Measurements from ENCODE around the gene AIP. TPM values are rescaled to one million over a fixed set of nuclear protein-coding genes. Genes with fewer than 3 reads are reported as not detected.

AIP gene
- total RNA-seq, 1 experiment from 2014 or later = 171 TPM

GRCh38 chr11:67534070-67534679, 51.3 kb downstream of the AIP start:
- H3K4me1 ChIP-seq (ENCODE audit: insufficient read depth, low read length) = no peaks in the 10 kb centered on the region
- no peak overlapping the region for H3K4me2 ChIP-seq (ENCODE audit: low read length)
- no peak overlapping the region for H3K9ac ChIP-seq (ENCODE audit: low read length)
- H3K27me3 ChIP-seq (ENCODE audit: low read length) = no peaks in the 10 kb centered on the region
- POLR2A ChIA-PET (ENCODE audit: unreplicated experiment) = no interaction called here
- no peaks in the 10 kb centered on the region for H3F3A ChIP-seq (ENCODE audit: low read length, unreplicated experiment)
- H4K20me1 ChIP-seq (ENCODE audit: low read length) = no peaks in the 10 kb centered on the region
- H3K79me2 ChIP-seq (ENCODE audit: low read length) = no peaks in the 10 kb centered on the region
- H3K4me3 ChIP-seq (ENCODE audit: low read length) = no peak overlapping the region
- ATAC-seq = no peak
- no peaks in the 10 kb centered on the region; the same call in 1 of the 2 replicates for H3K36me3 ChIP-seq (ENCODE audit: low read depth, low read length)
- peaks cover 27% of the 10 kb centered on the region for H3K9me3 ChIP-seq (ENCODE audit: low read length)
- no peak overlapping the region for H2AFZ ChIP-seq (ENCODE audit: low read length)
- intact Hi-C loops (cut with micrococcal nuclease) = no loop called here
- TF ChIP-seq EZH2phosphoT487 (IDR thresholded peaks at IDR 0.05; ENCODE audit: borderline replicate concordance, low read length) (no peak), EZH2 (IDR thresholded peaks at IDR 0.05; ENCODE audit: low read length, unreplicated experiment) (no peak), CTCF (conservative IDR thresholded peaks at IDR 0.05; ENCODE audit: low read depth, low read length) (no peak)
- CTCF ChIA-PET = no interaction called here
- H3K9me2 ChIP-seq (replicated peaks; ENCODE audit: low read length) = no peaks in the 10 kb centered on the region
- peak; percentile 52 for DNase-seq
- no peak overlapping the region for H3K27ac ChIP-seq (ENCODE audit: low read length)
- BruUV-seq (replicated peaks) = no TSS peak

DNA sequence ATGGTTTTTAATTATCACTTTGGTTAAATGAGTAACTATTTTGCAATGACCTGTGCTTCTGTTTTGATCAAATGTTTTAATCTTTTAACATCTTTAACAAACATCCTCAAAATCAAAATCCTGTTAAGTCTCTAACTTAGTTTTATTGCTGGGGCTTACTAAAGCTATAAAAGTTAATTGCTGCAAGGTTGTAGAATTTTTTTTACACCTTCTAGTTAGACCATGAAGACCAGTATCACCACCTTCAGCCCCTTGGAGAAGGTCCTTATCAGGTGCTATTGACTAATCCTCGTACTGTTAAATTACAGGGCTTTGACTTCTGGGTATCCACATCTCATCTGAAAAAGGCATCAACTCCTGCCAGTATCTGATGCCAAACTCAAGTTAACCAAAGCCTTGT, 52.7 kb downstream of the AIP start:
- ChIA-PET CTCF (no interaction called here), POLR2A (ENCODE audit: unreplicated experiment) (no interaction called here)
- H3K9ac ChIP-seq (ENCODE audit: low read length) = no peak overlapping the region
- H3K9me3 ChIP-seq (ENCODE audit: low read length) = peaks cover 27% of the 10 kb centered on the region
- TF ChIP-seq CTCF (conservative IDR thresholded peaks at IDR 0.05; ENCODE audit: low read depth, low read length) = no peak
- TF ChIP-seq EZH2phosphoT487 (IDR thresholded peaks at IDR 0.05; ENCODE audit: borderline replicate concordance, low read length) = no peak
- no peak for TF ChIP-seq EZH2 (IDR thresholded peaks at IDR 0.05; ENCODE audit: low read length, unreplicated experiment)
- H3K9me2 ChIP-seq (replicated peaks; ENCODE audit: low read length) = no peaks in the 10 kb centered on the region
- ATAC-seq (no peak), DNase-seq (no peak)
- H3F3A ChIP-seq (ENCODE audit: low read length, unreplicated experiment) = no peaks in the 10 kb centered on the region
- H3K4me3 ChIP-seq (ENCODE audit: low read length) = no peak overlapping the region
- no peaks in the 10 kb centered on the region; the same call in 1 of the 2 replicates for H3K36me3 ChIP-seq (ENCODE audit: low read depth, low read length)
- no peaks in the 10 kb centered on the region for H3K4me1 ChIP-seq (ENCODE audit: insufficient read depth, low read length)
- intact Hi-C loops (cut with micrococcal nuclease) = no loop called here
- BruUV-seq (replicated peaks) = no TSS peak
- H4K20me1 ChIP-seq (ENCODE audit: low read length) = no peaks in the 10 kb centered on the region
- no peak overlapping the region for H3K27ac ChIP-seq (ENCODE audit: low read length)
- H2AFZ ChIP-seq (ENCODE audit: low read length) = no peak overlapping the region
- no peaks in the 10 kb centered on the region for H3K79me2 ChIP-seq (ENCODE audit: low read length)
- no peaks in the 10 kb centered on the region for H3K27me3 ChIP-seq (ENCODE audit: low read length)
- no peak overlapping the region for H3K4me2 ChIP-seq (ENCODE audit: low read length)

GRCh38 chr11:67538306-67538705, 55.5 kb downstream of the AIP start:
- Histone ChIP-seq H4K20me1 (ENCODE audit: low read length) (no peaks in the 10 kb centered on the region), H3K4me1 (ENCODE audit: insufficient read depth, low read length) (no peaks in the 10 kb centered on the region), H3K4me3 (ENCODE audit: low read length) (no peak overlapping the region), H3F3A (ENCODE audit: low read length, unreplicated experiment) (no peaks in the 10 kb centered on the region), H3K9me2 (replicated peaks; ENCODE audit: low read length) (no peaks in the 10 kb centered on the region), H3K4me2 (ENCODE audit: low read length) (no peak overlapping the region), H3K9ac (ENCODE audit: low read length) (no peak overlapping the region), H3K27me3 (ENCODE audit: low read length) (no peaks in the 10 kb centered on the region), H3K36me3 (ENCODE audit: low read depth, low read length) (no peaks in the 10 kb centered on the region; the same call in 1 of the 2 replicates), H3K9me3 (ENCODE audit: low read length) (peaks cover 22% of the 10 kb centered on the region), H3K27ac (ENCODE audit: low read length) (no peak overlapping the region), H2AFZ (ENCODE audit: low read length) (no peak overlapping the region), H3K79me2 (ENCODE audit: low read length) (no peaks in the 10 kb centered on the region)
- ChIA-PET CTCF (no interaction called here), POLR2A (ENCODE audit: unreplicated experiment) (no interaction called here)
- intact Hi-C loops (cut with micrococcal nuclease) = no loop called here
- no TSS peak for BruUV-seq (replicated peaks)
- TF ChIP-seq EZH2 (IDR thresholded peaks at IDR 0.05; ENCODE audit: low read length, unreplicated experiment) (no peak), EZH2phosphoT487 (IDR thresholded peaks at IDR 0.05; ENCODE audit: borderline replicate concordance, low read length) (no peak), CTCF (conservative IDR thresholded peaks at IDR 0.05; ENCODE audit: low read depth, low read length) (no peak)
- DNase-seq (no peak), ATAC-seq (no peak)
